Measurements from ENCODE around the gene TRPM7. TPM values are rescaled to one million over a fixed set of nuclear protein-coding genes. Genes with fewer than 3 reads are reported as not detected.

The TRPM7 gene
- total and polyA plus RNA-seq, 2 of the 8 experiments (the other 6 are each of a cell fraction or from before 2014, with no cell fraction given) = 7.5 to 33.2 TPM

- TF ChIP-seq JUN (IDR thresholded peaks at IDR 0.05; ENCODE audit: low read depth, low read length) = no peak
- no peak for TF ChIP-seq SAP30 (IDR thresholded peaks at IDR 0.05; ENCODE audit: insufficient read depth, insufficient replicate concordance, low read length)
- no peak for TF ChIP-seq RAD21 (IDR thresholded peaks at IDR 0.05 in 1 of 2, conservative IDR thresholded peaks at IDR 0.05 in 1 of 2; ENCODE audit: low read depth in 2 of 2, low read length in 2 of 2)
- TF ChIP-seq GABPA (IDR thresholded peaks at IDR 0.05; ENCODE audit: borderline replicate concordance, insufficient read depth, low read length) = no peak
- TF ChIP-seq CHD1 (IDR thresholded peaks at IDR 0.05; ENCODE audit: low read depth, low read length) = no peak
- no peak for TF ChIP-seq CTBP2 (IDR thresholded peaks at IDR 0.05; ENCODE audit: borderline replicate concordance, insufficient read depth, insufficient read length, low read length)
- no peak for TF ChIP-seq JUND (IDR thresholded peaks at IDR 0.05; ENCODE audit: low read length)
Measured at GRCh38 chr15:50519740-50520425, 166.7 kb downstream of the TRPM7 start (continued).

All from H1 (cell line).